HG03025 (cell line): ENCODE results near the gene C19orf12.
"Not testable (repeated sequence)": the region's sequence is repeated elsewhere in the genome, so short reads cannot be mapped to it uniquely, and the experiment has no call there.

Experiments
- ATAC-seq: cut with Tn5 transposase; IDR thresholded peaks from one replicate; pipeline ENCODE4 v1.9.1; 2021; ENCODE audit warnings: mild to moderate bottlenecking, moderate library complexity; ENCODE audit not compliant: unreplicated experiment, low FRiP score

C19orf12 gene

DNA sequence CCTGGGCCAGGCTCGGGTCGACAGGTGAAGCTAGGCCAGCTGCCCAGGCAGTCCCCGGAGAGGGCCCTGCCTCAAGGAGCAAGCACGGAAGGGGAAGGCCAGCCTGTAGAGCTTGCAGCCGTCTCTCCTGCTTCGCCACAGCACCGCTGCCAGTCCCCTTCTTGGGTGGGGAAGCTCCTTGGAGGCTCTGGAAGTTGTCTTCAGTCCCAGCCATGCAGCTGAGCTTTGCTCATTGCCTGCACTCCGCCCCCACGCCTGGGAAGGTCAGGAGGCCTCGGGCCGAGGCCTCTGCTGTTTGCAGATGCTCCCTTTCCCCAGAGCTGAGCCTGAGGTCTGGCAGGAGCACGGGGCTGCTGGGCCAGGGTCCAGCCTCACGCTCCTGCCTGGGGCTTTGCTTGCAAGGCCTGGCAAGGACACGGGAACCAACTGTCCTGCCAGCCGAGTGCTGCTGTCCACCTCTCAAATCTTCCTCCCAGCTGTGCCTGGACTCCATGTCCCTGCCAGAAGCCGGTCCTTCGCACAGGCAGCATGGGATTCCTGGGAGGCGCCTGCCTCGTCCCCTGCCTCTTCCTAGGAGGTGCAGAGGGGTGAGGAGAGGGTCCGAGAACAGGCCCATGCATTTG is 36.5 kb downstream of the C19orf12 start:
- ATAC-seq = no peak

DNA sequence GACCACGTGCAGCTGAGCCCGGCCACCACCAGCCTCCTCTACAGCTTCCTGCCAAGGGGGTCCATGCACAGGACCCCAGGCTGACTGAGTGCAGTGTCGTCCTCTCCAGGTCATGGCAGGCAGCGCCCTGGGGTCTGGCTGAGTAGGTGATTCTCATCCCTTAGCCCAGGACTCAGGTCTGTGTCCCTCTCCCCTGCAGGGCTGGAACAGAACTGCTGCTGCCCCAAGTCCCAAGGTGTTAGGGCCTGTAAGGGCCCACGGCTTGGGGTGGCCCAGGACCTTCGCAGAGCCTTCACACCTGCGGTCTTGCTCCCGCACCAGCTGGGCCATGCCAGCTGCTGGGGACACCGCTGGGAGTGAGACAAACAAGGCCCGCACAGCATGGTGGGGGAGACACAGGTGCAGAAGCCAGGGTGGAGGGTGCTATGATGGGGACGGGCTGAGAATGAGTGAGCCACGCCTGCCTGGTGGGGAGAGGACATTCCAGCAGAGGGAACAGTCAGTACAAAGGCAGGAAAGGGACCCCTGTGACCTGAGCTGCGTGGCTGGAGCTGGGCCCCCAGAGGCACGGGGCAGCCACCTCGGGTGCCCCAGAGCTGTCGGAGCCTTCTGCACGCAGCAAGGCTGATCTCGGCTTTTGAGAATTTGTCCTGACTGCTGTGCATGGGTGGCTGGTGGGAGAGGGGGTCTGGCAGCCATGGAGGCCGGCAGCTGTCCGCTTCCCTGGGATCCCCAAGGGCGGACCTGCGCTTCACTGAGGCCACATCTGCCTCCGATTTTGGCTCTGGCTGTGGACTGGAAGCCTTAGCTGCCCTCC is 37.9 kb downstream of the C19orf12 start:
- no peak for ATAC-seq

DNA sequence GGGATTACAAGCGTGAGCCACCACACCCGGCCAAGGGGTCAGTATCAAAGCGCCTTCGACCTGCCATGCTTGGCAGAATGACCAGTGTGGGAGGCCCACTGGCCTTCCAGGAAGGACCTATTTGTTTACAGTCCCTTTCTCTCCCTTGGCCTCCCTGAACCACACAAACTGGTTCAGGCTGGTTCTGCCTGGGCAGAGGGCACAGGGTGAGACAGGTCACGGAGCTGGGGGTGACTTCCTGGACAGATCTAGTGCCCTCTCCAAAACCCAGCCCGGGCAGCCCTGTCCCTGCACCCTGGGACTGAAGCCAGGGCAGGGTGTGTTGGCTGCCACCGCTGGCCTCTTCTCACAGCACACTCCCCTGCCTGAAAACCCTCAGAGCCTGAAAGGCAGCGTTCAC is 38.5 kb downstream of the C19orf12 start:
- ATAC-seq = no peak

DNA sequence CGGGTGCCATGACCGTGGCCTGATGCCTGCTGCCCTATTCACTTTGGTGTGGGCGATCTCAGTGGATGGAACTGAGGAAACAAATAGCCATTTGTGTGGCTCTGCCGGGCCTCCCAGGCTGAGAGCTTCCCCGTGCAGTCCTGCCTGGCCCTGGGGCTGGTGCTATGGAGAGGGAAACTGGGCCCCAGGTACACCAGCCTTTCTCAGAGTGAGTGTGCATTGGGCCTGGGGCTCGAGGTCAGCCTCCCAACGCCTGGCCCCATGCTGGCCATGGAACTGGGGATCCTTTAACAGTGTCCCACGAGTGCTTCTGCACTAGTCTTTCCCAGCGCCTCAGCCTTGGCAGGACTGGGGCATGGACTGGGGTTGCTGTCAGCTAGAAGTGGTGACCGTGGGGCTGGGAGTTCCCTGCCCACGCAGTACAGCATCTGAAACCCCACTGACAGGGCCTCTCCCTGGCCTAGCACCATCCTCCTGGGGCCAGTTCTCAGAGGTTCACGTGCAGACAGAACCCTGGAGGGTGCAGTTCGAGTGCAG is 39.3 kb downstream of the C19orf12 start:
- no peak for ATAC-seq

DNA sequence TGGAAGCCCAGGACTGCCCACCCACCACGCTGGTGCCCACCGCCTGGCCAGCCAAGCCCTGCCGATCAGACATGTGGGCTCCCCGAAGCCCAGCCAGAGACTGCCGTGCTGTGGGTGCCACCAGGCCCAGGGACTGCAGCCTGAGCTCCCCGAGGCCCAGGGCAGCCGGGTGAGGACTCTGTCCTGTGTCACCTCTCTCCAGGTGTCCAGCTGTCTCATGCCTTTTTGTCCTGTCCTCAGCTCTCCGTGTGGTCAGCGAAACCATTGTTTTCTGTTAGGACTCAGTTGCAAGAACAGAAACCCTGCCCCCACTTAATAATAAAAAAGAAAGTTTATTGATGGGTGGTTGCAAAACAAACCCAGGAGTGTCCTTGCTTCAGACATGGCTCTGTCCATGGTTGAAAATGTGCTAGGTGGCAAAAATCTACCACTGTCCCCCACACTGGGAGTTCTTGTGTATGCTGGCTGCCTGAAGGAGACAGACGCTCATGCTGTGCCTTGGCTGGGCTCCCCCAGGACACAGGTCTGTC is 39.9 kb downstream of the C19orf12 start:
- no peak for ATAC-seq

DNA sequence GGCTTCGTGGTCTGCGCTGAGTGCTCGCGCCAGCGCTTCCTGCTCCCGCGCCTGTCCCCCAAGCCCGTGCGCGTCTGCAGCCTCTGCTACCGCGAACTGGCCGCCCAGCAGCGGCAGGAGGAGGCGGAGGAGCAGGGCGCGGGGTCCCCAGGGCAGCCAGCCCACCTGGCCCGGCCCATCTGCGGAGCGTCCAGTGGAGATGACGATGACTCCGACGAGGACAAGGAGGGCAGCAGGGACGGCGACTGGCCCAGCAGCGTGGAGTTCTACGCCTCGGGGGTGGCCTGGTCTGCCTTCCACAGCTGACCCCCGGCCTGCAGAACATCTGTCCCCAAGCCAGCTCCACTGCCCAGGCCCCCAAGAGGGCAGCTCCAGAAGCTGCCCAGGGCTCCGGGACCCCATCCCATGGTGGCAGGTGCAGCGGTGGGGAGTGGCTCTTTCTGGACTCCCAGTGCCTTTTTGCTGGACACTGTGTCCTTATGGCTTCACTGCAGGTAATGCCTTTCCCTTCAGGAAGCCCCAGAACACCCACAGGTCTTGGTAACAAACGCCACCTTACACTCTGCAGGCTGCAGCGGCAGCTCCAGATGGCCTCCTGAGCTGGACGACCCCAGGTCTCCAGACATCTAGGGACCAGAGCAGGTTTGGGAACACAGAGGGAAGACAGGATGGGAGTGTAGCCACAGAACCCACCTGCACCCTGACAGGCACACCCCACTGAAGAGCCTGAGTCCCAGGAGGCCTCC is 40.5 kb downstream of the C19orf12 start:
- no peak for ATAC-seq

DNA sequence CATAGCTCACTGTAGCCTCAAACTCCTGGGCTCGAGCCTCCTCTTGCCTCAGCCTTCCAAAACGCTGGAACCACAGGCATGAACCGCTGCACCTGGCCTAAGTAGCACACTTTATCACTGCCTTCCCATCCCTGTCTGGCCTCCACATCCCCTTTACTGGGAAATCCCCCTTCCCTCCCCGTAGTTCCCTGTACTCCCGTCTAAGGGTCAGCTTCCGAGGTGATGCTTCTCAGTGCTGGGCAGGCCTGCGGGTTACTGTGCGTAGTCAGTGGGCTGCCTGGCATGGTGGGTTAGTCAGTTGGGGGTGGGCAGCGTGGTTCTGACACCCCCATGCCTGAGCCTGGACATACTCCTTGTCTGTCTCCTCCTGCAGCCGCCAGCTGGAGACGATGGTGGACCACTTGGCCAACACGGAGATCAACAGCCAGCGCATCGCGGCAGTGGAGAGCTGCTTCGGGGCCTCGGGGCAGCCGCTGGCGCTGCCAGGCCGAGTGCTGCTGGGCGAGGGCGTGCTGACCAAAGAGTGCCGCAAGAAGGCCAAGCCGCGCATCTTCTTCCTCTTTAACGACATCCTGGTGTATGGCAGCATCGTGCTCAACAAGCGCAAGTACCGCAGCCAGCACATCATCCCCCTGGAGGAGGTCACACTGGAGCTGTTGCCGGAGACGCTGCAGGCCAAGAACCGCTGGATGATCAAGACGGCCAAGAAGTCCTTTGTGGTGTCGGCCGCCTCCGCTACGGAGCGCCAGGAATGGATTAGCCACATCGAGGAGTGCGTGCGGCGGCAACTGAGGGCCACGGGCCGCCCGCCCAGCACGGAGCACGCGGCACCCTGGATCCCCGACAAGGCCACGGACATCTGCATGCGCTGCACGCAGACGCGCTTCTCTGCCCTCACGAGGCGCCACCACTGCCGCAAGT is 41.4 kb downstream of the C19orf12 start:
- ATAC-seq = no peak

DNA sequence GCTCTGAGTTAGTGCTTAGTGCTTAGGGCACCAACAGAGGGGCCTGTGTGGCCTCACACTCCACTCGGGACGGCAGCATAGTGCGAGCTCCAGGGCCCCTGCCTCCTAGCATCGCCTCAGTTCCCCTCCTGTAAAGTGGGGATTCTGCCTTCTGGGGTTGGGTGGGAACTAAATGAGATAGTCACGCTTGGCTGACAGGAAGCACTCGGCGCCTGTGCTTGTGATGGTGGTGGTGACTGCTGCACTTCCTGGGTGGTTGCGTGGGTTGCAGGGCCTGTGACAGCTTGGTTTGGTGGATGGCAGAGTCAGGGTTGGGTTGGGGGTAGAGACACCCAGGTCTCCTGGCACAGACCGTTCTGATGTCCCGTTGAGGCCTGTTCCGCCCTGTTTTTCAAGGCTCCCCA is 42.1 kb downstream of the C19orf12 start:
- ATAC-seq = no peak

DNA sequence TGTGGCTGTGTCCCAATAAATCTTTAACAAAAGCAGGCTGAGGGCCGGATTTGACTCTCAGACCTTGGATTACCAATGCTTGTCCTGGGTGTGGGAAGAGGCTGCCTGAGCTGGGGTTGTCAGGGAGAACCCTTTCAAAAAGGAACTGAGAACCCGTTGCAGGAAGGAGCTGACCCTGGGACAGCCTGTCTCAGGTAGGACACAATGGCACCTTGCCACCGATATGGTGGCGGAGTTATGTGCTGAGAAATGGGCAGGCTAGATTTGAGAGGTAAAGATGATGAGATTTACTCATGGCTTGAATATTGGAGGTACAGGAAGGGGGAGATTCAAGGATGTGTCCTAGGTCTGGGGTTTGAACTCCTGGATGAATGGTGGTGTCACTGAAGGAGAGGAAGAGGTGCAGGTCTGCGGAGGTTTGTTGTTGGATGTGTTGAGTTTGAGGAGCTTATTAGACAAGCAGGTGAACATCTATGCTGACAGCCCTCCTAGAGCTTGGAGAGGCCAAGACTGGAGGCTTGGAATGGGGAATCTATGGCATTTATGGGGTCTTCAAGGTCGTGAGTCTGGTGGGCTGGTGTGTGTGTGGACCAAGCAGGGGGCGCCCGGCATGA is 42.6 kb downstream of the C19orf12 start:
- no peak for ATAC-seq

DNA sequence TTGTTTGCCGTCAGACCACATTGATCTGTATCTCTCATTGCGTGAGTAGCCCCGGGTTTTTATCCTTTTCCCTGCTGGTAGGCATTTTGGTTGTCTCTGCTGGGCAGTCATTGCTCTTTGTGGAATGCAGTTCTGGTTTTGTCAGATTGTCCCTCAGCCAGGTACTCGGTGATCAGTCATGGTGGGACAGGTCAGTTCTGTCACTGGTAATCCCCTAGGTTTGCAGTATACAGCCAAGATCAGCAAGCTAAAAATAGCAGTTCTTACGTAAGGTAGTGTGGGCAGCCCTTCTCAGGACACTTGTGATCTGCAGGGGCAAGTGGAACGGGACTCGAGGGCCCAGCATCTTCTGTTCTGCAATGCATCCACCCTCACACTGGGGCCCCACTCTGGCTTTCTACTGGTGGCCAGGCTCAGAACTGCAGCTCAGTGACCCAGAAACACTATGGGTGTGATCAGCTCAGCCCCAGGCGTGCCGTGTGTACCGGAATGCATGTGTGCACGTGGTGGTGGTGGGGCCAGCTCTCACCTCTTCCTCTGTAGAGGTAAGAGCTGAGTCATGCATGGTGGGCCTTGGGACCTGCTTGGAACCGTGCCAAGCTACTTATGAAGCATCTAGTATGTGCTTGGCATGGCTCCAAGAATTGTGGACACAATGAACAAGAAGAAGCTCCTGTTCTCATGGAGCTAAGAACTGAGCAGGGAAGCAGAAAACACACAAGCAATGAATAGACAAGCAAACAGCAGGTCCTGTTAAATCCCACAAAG is 43.5 kb downstream of the C19orf12 start:
- ATAC-seq = peak; percentile 63

DNA sequence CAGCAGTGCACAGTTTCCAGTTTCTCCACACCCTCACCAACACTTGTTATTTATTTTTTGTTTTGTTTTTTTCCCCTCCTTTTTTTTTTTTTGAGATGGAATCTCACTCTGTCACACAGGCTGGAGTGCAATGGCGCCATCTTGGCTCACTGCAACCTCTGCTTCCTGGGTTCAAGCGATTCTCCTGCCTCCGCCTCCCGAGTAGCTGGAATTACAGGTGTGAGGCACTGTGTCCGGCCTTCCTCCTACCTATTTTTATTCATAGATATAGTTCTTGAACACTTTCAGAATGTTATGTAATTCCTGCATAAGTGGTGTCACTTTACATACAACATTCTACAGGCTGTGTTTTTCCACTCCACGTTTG is 44.1 kb downstream of the C19orf12 start:
- ATAC-seq = not testable (repeated sequence)

DNA sequence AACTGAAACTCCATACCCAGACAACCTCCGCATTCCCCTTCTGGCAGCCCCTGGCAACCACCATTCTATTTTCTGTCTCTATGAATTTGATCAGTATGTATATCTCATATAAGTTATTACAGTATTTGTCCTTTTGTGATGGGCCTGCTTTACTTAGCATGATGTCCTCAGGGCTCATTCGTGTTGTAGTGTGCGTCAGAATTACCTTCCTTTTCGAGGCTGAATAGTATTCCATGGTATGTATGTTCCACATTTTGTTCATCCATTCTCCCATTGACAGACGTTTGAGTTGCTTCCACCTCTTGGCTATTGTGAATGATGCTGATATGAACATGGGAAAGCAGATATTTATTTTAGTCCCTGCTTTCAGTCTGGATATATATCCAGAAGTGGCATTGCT is 44.8 kb downstream of the C19orf12 start:
- ATAC-seq = no peak

DNA sequence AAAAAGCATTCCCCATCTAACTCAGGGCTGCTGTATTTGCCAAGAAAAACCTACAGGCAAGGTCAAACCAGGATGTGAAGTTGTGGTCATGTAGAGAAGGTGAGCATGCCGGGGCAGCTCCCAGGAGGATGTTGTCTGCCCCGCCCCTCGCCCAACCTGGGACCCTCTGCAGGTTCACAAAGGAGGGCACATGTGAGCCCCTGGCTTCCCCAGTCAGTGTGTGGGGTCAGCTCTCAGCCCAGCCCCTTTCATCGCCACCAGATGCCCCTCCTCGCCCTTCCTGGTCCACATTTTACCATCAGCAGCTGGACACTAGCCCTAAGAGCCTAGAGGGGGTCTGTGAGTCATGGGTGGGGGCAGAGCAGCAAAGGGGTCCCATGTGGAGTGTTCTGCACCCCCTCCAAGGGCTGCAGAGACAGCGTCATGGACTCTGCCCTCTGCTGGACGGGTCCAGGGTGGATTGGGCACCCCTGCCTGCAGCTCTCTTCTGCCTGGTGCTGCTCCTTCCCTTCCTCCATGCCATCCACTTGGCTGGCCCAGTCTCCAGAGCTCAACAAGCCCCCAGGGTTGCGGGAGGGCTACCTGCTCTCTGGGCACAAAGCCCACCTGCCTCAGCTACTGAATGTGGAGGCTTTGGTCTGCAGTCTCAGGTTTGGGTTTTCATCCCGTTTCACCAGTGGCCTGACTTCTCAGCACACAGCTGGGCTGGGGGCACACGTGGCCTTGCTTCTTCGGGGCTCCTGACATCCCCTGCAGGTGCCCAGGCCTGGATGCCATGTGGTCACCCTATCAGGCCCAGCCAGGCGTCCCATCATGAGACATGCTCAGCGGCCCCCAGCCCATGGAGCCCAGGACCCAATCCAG is 46.1 kb downstream of the C19orf12 start:
- ATAC-seq = no peak

DNA sequence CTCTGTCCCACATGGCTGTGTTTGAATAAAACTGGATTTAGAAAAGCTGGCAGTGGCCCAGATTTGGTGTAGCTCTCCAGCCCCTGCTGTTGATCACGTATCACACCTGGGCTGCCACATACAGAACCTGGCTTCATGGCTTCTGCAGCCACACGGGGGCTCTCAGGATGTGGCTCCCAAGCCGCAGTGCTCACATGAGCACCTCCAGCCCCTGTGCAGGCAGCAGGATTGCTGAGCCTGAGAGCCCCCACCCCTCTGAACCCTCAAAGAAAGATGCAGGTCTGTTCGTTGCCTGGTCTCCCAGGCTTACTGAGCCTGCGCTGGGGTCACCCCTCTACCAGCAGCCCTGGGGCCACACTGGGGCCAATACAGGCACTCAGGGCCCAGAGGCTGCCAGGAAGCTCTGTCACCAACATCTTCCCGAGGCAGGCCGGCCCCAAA is 47.1 kb downstream of the C19orf12 start:
- no peak for ATAC-seq

DNA sequence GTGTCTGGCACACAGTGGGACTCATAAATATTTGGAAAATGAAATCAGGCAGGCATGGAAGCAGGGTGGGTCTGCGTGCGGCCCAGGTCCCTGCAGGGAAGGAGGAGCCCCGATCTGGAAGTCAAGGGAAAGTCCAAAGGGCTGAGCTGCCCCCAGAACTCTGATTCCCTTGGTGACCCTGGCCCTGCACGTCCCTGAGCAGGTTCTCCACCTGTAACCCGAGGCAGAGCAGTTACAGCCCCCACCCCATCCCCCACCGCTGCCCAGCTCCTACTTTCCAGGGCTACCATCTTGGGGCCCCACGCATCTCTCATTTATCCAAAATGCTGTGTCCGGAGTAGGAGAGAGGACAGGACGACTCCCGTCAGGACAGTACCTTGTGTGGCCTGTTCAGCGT is 47.7 kb downstream of the C19orf12 start:
- no peak for ATAC-seq

DNA sequence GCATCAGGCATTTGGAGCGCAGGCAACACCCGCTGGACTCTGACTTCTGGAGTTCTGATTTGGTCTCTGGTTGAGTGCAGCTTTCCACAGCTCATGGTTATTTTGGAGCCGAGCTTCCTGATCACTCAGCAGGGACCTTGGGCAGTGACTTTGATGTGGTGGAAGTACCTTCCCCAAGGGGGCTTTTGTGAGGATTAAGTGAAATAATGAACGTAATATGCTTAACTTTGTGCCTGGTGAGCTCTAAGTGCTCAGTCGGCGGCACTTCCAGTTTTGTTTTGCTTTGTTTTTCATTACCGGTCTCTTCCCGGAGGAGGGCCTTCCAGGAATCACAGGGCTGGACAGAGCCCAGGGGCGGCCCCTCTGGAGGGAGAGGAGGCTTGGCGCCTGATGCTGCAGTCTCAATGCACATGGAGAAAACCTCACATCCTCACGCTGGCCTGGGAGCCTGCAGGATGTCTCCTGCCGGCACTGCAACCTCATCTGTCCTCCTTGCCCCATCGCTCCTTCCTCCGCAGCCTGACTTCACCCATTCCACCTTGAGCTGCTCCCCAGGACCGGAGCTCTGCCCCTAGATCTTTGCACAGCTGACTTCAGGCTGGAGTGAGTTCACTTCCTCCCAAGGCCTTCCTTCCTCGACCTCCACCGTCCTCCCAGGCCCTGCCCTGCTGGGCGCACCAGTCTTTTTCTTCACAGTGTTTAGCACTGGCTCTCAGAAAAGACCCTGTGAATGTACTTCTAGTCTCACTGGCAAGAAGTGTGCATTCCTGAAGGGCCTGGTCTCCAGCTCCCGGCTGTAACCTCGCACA is 48.3 kb downstream of the C19orf12 start:
- no peak for ATAC-seq
